HG03039 (cell line): ENCODE results near the gene C15orf39.
"Not testable (repeated sequence)": the region's sequence is repeated elsewhere in the genome, so short reads cannot be mapped to it uniquely, and the experiment has no call there.

Source experiments
- ATAC-seq: cut with Tn5 transposase; IDR thresholded peaks from one replicate; pipeline ENCODE4 v1.9.1; 2021; ENCODE audit warnings: mild to moderate bottlenecking, moderate library complexity; ENCODE audit not compliant: unreplicated experiment

C15orf39 gene

DNA sequence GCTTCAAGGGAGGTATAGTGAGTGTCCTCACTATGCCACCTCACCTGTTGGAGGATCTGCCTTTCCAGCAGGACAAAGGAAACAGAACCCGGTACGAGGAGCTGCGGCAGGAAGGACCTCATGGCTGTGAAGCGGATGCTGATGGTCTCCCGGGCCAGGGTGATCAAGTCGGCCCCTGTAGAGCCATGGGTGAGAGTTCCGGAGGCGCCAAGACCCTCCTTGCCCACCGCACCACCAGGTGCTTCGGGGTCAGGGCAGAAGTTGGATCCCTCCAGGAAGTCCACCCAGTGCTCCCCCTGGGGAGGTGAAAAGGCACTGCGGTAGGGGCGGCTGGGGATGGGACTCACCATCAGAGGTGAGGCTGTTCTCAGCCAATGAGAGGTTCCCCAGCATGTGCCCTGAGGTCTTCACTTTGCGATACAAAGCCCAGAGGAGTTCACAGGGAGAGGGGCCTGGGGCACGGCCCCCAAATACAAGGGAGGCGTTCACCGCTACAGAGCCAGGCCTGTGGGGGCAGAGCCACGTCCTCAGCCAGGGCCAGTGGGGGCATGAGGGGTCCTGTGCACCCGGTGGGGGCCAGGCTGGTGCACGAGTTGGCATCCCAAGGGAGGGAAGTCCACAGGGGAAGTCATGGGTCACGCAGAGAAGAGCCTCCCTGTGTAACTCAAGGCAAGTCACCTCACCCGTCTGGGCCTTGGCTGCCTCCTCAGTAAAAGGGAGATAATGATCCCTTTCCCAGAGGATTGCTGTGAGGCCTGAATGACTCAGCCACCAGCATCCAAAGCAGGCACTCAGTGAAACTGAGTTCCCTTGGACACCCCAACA lies 27.7 kb downstream of the C15orf39 start:
- no peak for ATAC-seq

DNA sequence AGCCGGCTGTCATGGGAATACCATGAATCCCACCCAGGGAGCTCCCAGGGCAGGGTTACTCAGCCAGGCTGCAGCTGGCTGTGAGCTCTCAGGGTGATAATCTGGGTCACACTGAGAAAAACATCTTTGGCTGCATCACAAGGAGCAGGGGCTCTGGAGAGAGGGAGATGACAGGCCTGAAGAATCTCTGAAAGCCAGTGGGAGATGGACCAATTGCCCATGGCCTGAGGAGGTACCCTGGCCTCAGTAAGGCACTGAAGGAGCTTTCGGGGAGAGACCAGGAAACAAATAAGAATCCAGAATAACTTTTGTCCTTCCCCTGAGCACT lies 28.3 kb downstream of the C15orf39 start:
- no peak for ATAC-seq

DNA sequence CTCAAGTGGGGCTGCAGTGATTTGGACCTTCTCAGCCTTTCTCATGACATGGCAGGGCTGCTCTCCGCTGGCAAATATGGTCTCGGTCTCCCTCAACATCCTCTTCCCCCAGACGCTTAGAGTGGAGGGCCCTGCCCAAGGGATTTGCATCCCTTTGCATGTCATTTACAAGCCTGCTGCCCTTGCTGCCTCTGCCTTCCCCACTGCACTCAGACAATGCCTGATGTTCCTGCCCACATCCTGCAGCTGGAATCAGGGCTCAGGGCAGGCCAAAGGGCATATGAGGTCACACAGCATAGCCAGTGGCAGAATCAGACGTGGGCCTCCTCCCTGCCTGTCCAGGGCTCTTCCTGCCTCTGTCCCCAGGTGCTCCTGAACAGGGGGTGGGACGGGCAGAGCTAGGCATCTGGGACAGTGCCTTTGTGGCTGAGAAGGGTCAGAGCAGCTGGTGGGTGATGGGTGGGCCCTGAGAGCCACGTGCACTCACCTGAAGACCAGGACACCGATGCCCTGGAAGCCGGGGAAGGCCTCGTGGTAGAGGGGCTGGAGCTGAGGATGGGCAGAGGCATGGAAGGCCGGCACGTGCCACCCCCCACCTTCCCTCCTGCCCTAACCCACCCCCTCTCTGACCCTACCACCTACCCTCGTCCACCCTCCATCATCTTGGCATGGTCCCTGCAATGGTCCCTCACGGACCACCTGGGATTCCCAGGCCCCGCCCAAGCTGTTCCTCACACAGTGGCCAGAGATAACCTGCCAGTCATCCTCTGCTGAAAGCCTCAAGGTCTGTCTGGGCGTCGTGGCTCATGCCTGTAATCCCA lies 29.1 kb downstream of the C15orf39 start:
- ATAC-seq = no peak

DNA sequence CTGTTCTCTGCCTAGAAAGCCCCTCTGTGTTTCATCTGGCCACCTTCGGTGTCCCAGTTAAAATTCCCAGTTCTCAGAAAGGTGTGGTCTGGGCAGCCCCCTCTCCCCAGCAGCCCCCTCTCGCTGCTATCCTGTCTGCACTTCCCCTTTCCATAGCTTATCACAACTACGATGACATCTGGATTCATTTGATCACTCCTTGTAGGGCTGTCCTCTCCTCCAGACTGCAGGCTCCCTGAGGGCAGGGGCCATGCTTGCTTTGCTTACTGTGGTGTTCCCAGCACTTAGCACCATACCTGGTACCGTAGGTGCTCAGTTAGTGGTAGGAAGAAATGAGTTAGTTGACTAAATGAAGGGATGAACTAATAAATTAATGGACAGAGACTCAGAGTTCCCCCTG lies 30.2 kb downstream of the C15orf39 start:
- no peak for ATAC-seq

DNA sequence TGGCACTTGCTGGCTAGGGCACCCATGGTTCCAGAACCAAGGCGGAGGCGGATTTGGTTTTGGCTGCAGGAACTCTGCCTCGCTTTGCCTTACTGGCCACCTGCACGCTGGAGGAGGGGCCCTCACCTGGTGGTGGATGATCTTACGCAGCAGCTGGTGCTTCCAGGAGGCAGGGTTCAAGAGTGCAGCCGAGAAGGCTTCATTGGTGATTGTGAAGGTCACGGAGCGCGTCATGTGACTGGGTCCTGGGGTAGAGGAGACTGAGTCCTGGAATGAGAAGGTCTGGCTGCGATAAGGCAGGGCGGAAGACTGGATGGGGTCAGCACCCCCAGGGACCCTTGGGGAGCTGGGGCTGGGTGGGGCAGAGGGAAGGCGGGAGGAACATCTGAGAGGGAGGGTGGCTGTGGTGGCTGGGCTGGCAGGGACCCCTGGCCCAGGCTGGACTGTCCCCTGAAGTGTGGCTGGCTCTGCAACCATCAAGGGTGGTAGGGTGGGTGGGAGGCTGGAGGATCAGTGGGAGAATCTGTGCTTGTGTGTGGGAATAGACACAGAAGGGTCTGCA lies 30.7 kb downstream of the C15orf39 start:
- no peak for ATAC-seq

DNA sequence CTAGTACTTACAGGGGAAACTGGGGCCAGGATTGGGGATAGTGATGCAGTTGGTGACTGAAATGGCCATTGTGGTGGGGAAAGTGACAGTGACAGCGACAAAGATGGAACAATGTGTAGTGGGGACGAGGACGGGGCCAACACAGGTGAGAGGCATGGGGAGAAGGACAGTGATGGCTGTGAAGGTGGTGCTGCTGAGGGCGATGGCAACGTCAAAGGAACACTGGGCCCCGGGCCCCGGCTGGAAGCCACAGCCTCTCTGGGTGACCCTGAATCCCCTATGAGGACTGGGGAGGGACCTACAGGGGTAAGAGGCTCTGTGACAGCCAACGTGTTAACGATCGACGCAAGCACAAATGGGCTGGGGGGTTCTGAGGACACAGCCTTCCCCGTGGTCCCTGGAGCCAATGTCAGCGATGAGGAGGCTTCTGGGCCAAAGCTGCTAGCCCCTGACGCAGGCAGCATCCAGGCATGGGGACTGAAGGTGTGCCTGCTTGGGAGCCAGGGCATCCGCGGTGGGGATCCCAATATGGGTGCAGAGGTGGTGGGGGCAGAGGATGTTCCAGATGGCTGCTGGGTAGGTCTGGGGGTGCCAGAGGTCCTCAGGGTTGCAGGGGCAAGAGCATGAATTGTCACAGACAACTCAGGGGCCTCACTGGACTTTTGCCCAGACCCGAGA lies 31.3 kb downstream of the C15orf39 start:
- ATAC-seq = no peak

DNA sequence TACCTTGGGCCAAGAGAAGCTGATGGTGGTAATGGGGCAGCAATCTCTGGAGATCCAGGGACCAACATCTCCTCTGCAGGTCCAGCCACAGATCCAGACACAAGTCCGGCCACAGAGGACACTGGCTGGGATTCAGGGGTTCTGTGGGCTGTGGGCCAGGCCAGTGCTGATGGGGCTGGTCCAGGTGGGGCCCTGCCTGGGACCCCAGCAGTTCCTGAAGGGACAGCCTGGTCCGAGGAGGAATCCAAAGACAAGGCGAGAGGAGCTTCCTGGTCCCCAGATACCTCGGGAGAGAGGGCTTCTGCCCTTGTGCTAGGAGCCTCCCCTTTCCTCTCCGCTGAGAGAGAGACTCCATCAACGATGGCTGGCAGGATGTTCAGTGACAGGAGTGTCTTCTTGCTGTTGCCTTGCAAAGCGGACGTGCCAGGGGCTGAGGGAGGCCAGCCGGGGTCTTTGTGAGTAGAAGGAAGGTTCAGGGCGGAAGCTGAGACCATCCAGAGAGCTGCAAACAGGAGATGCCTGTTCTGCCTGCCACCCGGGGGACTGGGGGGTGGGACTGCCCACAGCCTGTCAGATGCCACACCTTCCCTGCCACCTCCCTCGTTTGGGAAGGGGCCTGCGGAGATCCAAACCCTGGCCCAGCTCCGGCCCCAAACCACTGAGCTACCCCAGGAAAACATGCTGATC lies 32.0 kb downstream of the C15orf39 start:
- ATAC-seq = no peak

DNA sequence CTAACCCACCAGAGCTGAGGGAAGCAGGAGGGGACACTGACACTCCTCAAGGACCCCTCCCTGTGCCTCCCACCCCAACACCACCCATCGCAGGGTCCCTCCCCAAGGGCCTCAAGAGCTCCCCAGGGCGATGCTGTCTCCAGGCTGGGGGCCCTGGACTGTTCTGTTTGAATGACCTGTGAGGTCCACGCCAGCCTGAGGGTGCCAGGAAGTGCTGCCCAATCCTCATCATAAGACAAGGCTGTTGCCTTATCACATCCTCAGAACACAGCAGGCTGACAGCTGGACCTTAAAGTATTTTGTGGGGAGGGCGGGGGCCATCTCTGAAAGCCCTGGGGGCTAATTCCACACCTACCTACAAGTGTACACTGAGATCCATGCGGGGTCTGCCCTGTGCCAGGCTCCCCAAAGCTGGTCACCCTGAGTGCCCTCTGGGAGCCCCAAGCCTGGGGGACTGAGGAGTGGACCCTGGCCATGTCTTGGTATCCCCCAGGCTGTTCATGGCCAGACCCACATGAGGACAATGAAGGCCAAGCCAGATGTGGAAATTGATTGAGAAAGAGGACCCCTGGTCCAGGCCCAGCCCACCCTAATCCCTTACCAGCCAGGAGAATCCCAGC lies 32.6 kb downstream of the C15orf39 start:
- no peak for ATAC-seq

DNA sequence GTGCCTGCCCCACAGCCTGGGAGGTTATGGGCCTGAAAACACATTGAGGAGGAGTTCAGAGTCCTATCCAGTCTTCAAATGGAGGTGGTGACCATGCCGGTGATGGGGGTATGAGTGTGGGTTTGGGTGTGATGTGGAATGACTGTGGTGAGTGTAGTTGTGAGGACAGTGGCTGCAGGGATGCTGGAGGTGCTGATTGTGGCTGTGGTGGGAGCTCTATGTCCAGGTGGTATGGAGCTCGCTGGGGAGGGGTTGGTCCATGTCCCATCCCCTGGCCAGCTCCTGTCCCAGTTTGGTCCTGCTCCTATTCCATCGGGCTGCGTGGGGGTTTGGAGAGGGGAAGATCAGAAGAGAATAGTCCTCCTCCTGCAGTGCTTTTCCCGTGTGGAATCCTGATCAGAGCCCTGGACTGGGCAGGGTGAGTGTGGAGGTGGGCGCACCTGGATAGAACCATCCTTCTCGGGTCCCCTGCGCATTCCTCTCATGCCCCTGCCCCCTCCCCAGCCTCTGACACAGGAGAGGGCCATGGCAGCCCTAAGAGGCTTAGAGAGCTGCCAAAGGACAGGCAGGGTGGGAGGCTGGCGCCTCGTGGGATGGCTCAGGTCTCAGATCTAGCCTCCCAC lies 33.5 kb downstream of the C15orf39 start:
- no peak for ATAC-seq

DNA sequence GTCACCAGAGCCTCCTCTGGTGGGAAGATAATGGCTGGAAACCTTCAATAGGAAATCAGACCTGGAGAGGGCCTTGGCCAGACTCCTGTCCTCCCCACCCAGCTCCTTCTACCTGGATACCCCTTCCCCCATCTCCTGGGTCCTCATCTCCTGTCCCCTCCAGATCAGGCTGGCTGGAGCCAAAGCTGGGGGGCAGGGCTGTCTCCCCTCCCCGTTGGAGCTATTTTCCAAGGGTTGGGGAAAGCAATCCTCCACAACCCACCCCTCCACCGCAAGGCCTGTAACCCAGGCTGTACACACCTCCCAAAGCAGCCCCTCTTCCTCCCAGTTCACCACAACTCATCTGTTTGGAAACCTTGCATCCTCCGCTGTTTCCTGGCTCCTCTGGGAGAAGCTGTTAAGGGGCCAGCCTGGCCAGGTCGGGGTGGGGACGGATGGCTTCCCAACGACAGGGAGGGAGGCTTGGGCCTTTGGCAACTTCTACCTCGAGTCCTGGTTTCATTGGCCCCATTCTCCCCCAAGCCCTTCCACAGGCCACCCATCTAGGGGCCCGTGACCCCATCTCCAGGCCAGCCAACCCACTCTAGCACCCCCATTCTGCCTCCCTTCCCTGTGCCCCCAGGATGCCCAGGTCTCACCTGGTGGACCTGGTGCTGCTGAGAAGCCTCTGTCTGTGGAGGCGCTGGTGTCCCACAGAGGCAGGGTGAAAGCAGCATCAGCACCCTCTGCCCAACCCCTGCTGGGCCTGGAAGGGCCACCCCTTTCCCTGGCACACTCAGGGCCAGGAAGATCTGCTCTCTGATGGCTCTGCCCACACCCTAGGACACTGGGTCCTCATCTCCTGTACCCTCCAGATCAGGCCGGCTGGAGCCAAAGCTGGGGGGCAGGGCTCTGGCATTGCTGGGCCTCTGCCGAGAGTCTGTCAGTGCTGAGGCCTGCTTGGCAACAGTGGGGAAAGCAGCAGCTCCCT lies 34.4 kb downstream of the C15orf39 start:
- no peak for ATAC-seq

DNA sequence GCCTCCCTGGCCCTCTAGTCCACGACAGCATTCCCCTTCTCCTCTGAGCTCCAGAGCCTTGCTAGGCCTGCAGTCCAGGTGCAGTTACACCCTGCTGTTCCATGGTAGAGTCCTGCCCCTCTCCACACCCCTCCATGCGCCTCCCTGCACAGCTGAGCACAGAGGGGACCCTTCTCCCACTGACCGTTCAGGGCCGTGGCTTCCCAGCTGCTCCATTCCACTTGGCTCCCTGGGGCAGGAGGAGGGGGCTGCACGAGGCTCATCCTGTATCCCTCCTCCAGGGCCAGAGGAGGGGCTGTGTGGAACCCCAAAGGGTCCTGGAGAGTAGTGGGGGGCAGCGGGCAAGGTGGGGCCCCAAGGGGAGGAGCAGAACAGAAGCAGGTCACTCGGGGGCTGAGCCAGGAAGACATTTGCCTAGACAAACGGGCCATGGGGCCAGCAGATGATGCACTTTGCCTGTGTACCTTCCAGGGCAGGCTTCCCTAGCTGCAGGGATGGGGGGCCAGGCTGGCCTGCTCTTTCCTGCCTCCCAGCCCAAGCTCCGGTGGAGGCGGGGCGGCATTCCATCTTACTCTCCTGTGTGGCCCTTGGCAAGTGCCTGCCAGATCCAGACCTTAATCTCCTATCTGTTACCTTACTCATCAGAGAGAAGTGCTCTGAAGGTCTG lies 35.8 kb downstream of the C15orf39 start:
- ATAC-seq = no peak

DNA sequence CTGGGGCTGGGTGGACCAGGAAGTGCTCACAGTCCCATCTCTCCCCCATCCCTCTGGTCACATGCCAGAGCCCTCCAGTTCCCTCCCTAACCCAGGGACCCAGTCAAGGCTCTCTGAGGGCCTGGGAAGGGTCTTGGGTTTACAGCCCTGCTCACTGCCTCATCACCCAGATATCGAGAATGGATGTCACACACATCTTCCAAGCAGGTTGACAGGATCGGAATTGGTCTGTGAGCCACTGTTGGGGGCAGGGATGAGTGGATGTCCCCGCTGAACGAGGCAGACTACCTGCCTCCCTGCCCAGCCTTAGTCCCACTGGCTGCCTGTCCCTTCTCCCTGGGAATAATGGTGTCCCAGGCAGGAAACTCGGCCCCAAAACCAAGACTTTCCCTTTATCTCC lies 36.5 kb downstream of the C15orf39 start:
- ATAC-seq = no peak

DNA sequence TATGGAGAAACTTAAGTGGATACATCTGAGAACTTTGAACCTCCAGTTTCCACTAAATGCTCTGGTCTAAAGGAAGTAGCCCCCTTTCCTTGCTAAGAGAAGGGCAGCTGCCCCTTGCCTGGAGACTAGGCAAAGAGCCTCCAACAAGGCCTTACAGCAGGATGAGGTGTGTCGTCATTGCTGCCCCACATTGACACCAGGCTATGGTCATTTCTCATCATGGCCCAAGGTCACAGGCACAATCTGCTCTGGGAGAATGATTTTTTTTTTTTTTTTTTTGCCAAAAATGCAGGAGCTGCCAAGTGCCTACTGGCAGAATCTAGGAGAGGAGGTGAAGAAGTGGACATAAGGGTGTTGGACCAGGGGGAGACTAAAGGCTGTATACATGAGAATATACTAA lies 44.1 kb downstream of the C15orf39 start:
- not testable (repeated sequence) for ATAC-seq

DNA sequence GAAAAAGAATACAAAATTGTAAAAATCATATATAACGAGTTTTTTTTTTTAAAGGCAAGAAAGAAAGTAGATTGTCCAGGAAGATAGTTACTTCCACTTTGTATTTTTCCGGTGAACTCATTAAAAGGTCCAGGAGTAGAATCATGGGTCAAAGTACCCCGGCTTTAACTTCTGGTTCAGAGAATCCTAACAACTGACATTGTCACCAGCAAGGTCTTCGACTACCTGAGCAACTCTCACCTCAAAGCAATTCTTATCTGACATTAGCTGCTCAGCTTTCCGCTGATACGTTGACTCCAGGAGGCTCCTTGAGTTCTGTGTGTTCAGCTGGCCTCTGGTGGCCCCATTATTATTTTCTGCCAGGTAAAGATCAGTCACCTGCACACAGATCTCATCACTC lies 47.3 kb downstream of the C15orf39 start:
- not testable (repeated sequence) for ATAC-seq

DNA sequence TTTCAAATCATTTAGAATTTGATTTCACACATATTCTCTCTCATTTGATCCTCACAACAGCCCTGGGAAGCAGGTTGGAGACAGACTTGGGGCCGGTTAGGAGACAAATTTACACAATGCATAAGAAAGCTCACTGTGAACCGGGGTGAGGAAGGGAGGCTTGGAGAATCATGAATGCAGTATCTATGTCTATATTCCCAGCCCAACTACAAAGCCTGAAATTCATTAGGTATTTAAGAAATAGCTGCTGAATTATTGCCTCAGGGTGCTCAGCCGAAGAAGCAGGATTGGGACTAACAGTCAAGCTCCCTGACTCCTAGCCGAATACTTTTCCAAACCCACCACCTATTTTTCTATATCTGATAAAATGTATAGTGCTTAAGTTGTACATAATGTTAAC lies 48.0 kb downstream of the C15orf39 start:
- ATAC-seq = no peak

DNA sequence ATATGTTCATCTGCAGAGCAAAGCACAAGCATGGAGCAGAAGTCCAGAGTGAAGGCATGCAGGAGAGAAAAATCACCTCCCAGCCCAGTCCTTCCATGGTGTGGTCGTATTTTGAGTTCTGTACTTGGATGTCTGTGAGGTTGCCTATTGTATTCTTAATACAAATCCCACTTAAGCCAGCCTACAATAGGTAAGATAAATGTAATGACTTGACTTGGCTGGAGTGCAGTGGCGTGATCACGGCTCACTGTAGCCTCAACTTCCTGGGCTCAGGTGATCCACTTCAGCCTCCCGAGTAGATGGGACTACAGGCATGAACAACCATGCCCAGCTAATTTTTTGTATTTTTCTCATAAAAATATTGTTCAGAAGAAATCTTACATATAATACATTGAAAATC lies 49.7 kb downstream of the C15orf39 start:
- ATAC-seq = not testable (repeated sequence)

DNA sequence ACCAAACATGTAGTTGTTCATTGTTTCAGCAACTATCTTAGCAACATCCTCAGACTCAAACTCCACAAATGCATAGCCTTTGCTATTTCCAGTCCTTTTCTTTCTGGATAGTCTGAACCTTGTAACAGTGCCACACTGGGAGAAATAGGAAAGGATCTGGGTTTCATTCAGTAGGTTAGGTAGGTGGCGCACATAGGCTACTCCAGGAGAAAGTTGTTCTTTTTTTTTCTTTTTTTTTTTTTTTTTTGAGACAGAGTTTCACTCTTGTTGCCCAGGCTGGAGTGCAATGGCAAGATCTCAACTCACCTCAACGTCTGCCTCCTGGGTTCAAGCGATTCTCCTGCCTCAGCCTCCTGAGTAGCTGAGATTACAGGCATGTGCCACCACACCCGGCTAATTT lies 50.6 kb downstream of the C15orf39 start:
- not testable (repeated sequence) for ATAC-seq

DNA sequence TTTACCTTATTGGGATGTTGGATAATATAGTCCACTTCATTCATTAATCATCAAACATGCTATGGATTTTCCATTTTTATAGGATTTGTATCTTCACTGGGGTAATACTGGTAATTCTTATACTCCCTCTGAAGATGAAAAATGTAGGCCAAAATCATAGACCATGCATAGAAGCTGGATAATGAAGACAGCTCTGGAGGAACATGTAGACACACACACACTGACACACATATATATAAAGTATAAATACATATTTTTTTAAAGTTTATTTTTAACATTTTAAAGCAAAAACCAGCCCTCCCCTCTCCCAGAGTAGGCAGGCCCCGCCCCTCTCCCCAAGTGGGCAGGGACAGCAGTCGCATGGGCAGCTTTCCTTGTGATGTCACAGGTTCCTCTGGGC lies 56.4 kb downstream of the C15orf39 start, which contains the start of gene GOLGA6C:
Gene GOLGA6C (plus strand): TSS at position 301 of the 400 bp plus-strand sequence. CDS start 265 bp downstream, outside the sequence.
- not testable (repeated sequence) for ATAC-seq
